Brain microvascular endothelial cell (primary cell): ENCODE results near the gene PRKG1.
A peak's percentile ranks its signal among the peaks of the same experiment; 100 is the strongest.

ENCODE experiments used
- DNase-seq: peaks from one replicate; pipeline ENCODE4 v3.0.0-alpha.2; 2020
- H3K27ac ChIP-seq: fragments of 250-450 bp; sonication (Bioruptor Pico); 2 replicates; pipeline ENCODE4 v1.5.1; 2020; ENCODE audit warnings: mild to moderate bottlenecking, moderate library complexity
- H3K27me3 ChIP-seq: fragments of 250-450 bp; sonication (Bioruptor Pico); replicated peaks from 2 replicates; pipeline ENCODE4 v1.5.1; 2020; ENCODE audit warnings: mild to moderate bottlenecking
- H3K36me3 ChIP-seq: fragments of 250-450 bp; sonication (Bioruptor Pico); replicated peaks from 2 replicates; pipeline ENCODE4 v1.5.1; 2020; ENCODE audit warnings: mild to moderate bottlenecking
- H3K4me3 ChIP-seq: 2 replicates; pipeline ENCODE4 v1.5.1; 2011; ENCODE audit warnings: low read depth, mild to moderate bottlenecking, control low read depth, low read length, moderate library complexity
- in situ Hi-C: cut with HindIII; loops from 2 replicates; pipeline ENCODE4 v1.10.0; 2017; ENCODE audit warnings: low sequenced_read_pairs, low pct_ligation_motif_present
- TF ChIP-seq, protein P1 (sequence below): IDR thresholded peaks from 2 replicates; pipeline ENCODE4 v1.5.1; 2011; ENCODE audit warnings: low read depth, mild to moderate bottlenecking, moderate library complexity, low read length, control low read depth, inconsistent platforms; ENCODE audit errors: missing control alignments

Gene PRKG1

DNA sequence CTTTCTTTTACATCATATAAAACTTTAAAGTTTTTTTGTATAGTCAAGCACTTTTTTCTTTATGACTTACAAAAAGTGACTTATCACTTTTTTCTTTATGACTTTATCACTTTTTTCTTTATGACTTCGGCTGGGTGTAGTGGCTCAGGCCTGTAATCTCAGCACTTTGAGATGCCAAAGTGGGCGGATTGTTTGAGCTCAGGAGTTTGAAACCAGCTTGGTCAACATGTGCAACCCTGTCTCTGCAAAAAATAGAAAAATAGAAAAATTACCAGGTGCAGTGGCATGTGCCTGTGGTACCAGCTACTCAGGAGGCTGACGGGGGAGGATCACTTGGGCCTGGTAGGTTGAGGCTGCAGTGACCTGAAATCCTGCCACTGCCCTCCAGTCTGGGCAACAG, 733.9 kb downstream of the PRKG1 start:
- Histone ChIP-seq H3K27ac (no peak overlapping the region), H3K27me3 (no peaks in the 10 kb centered on the region), H3K36me3 (no peaks in the 10 kb centered on the region), H3K4me3 (no peak overlapping the region)
- in situ Hi-C loops, result no loop called here
- TF ChIP-seq, protein P1, sequence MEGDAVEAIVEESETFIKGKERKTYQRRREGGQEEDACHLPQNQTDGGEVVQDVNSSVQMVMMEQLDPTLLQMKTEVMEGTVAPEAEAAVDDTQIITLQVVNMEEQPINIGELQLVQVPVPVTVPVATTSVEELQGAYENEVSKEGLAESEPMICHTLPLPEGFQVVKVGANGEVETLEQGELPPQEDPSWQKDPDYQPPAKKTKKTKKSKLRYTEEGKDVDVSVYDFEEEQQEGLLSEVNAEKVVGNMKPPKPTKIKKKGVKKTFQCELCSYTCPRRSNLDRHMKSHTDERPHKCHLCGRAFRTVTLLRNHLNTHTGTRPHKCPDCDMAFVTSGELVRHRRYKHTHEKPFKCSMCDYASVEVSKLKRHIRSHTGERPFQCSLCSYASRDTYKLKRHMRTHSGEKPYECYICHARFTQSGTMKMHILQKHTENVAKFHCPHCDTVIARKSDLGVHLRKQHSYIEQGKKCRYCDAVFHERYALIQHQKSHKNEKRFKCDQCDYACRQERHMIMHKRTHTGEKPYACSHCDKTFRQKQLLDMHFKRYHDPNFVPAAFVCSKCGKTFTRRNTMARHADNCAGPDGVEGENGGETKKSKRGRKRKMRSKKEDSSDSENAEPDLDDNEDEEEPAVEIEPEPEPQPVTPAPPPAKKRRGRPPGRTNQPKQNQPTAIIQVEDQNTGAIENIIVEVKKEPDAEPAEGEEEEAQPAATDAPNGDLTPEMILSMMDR, result no peak
- no peak for DNase-seq

DNA sequence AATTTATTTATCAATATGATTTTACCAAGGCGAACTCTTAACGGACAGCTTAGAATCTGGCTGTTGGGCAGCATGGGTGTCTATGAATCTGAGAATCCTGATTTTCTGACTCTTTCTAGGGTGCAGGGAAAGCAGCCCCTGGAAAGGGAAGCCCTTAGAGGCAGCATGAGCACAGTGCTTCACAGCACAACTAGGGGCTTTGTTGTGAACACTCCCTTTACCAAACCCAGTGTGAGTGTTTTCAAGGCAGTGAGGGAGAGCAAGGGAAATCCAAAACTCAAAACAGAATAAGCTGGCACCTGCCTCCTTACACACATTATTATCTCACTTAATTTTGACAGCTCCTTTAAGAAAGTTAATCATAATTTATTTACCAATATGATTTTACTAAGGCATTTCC, 741.4 kb downstream of the PRKG1 start:
- TF ChIP-seq, protein P1, result no peak
- no peak overlapping the region for H3K4me3 ChIP-seq
- no peaks in the 10 kb centered on the region for H3K27me3 ChIP-seq
- no peaks in the 10 kb centered on the region for H3K36me3 ChIP-seq
- in situ Hi-C loops, result no loop called here
- no peak overlapping the region for H3K27ac ChIP-seq
- DNase-seq, result no peak

- no peaks in the 10 kb centered on the region for H3K27me3 ChIP-seq
- TF ChIP-seq, protein P1, result no peak
- H3K4me3 ChIP-seq, result no peak overlapping the region
Observed at GRCh38 chr10:51821045-51821444, 746.8 kb downstream of the PRKG1 start.

DNA sequence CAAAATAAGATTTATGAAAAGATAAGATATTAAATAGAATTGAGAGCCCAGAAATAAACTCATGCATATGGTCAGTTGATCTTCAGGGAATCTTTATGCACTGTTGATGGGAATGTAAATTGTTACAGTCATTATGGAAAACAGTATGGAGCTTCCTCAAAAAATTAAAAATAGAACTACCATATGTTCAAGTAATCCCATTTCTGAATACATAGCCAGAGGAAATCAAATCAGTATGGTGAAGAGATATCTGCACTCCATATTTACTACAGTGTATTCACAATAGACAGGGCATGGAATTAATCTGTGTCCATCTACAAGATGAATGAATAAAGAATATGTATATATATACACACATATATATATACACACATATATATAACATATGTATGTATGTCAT, 747.5 kb downstream of the PRKG1 start:
- no peaks in the 10 kb centered on the region for H3K27me3 ChIP-seq
- in situ Hi-C loops, result no loop called here
- H3K36me3 ChIP-seq, result no peaks in the 10 kb centered on the region
- no peak overlapping the region for H3K27ac ChIP-seq
- H3K4me3 ChIP-seq, result no peak overlapping the region
- DNase-seq, result no peak
- TF ChIP-seq, protein P1, result no peak

More at GRCh38 chr10:51821045-51821444, 746.8 kb downstream of the PRKG1 start:
- in situ Hi-C loops, result no loop called here
- Histone ChIP-seq H3K27ac (no peak overlapping the region), H3K36me3 (no peaks in the 10 kb centered on the region)
- no peak for DNase-seq

- TF ChIP-seq, protein P1, result no peak
- Histone ChIP-seq H3K27me3 (no peaks in the 10 kb centered on the region), H3K27ac (no peak overlapping the region), H3K4me3 (no peak overlapping the region), H3K36me3 (no peaks in the 10 kb centered on the region)
- in situ Hi-C loops, result no loop called here
- peak; percentile 78 for DNase-seq
Observed at GRCh38 chr10:51832652-51833383, 758.5 kb downstream of the PRKG1 start.

DNA sequence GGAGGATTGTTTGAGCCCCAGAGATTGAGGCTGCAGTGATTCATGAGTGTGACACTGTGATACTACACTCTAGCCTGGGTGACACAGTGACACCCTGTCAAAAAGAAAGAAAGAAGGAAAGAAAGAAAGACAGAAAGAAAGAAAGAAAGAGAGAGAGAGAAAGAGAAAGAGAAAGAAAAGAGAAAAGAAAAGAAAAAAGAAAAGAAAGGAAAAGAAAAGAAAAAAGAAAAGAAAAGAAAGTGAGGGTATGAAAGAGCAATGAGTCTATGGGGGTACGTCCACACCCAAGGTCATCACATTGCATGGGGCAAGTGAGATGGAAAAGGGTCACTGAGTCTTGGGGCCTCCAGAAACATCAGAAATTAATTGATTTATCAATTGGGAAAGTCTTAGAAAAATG, 760.3 kb downstream of the PRKG1 start:
- Histone ChIP-seq H3K36me3 (no peaks in the 10 kb centered on the region), H3K27me3 (no peaks in the 10 kb centered on the region), H3K4me3 (no peak overlapping the region), H3K27ac (no peak overlapping the region)
- in situ Hi-C loops, result no loop called here
- TF ChIP-seq, protein P1, result no peak
- DNase-seq, result no peak
